HepG2 (cell line): Measurements from ENCODE around the gene CBX5. TPM values are rescaled to one million over a fixed set of nuclear protein-coding genes. Genes with fewer than 3 reads are reported as not detected.

Source experiments
- ARID5B ChIP-seq: IDR thresholded peaks from 2 replicates; pipeline ENCODE4 v1.4.0; 2020; ENCODE audit warnings: mild to moderate bottlenecking, missing genetic modification reagents
- ASH2L ChIP-seq: fragments of 300-600, 200-600 bp; sonication (generic); IDR thresholded peaks from 2 replicates; pipeline ENCODE4 v1.7.0; 2017; ENCODE audit warnings: low read depth, mild to moderate bottlenecking, moderate library complexity, mixed read lengths, low read length; ENCODE audit not compliant: insufficient read length
- CREB1 ChIP-seq, 2 experiments: fragments of 450-650 bp in 1 of 2; IDR thresholded peaks; 2 replicates each; pipeline ENCODE4 v1.6.1; 2016 to 2017; ENCODE audit warnings: control low read depth in 1 of 2, mild to moderate bottlenecking in 1 of 2, missing compliant biosample characterization in 1 of 2, missing genetic modification characterization in 1 of 2
- FOXJ3 ChIP-seq: sonication (generic); formaldehyde crosslinking; IDR thresholded peaks from 2 replicates; pipeline ENCODE4 v1.4.0; 2020; ENCODE audit warnings: missing genetic modification reagents, mild to moderate bottlenecking, borderline replicate concordance
- GATAD2A ChIP-seq: IDR thresholded peaks from 2 replicates; pipeline ENCODE4 v1.6.1; 2016
- HMG20A ChIP-seq: IDR thresholded peaks from 2 replicates; pipeline ENCODE4 v1.6.1; 2016; ENCODE audit warnings: borderline replicate concordance
- MLX ChIP-seq: IDR thresholded peaks from 2 replicates; pipeline ENCODE4 v1.6.1; 2016
- NCOA1 ChIP-seq: sonication (generic); formaldehyde crosslinking; IDR thresholded peaks from 2 replicates; pipeline ENCODE4 v1.9.0; 2021; ENCODE audit warnings: missing genetic modification reagents
- NCOR1 ChIP-seq: fragments of 200-600 bp; sonication (generic); IDR thresholded peaks from 2 replicates; pipeline ENCODE4 v1.7.0; 2017; ENCODE audit warnings: antibody characterized with exemption, low read length, borderline replicate concordance
- NR2F6 ChIP-seq, 2 experiments: IDR thresholded peaks; 2 replicates each; pipeline ENCODE4 v1.6.1; 2016; ENCODE audit warnings: antibody characterized with exemption in 1 of 2, mild to moderate bottlenecking in 1 of 2
- SOX6 ChIP-seq, 2 experiments: fragments of 450-650 bp in 1 of 2; sonication (generic) in 1 of 2; formaldehyde crosslinking in 1 of 2; IDR thresholded peaks; 2 replicates each; pipeline versions ENCODE4 v1.4.0 to v1.6.1; 2017 to 2020; ENCODE audit warnings: antibody characterized with exemption in 1 of 2, mild to moderate bottlenecking in 1 of 2, missing genetic modification reagents in 1 of 2
- ZEB1 ChIP-seq: IDR thresholded peaks from 2 replicates; pipeline ENCODE4 v1.6.1; 2012; ENCODE audit warnings: mild to moderate bottlenecking, low read depth, inconsistent platforms; ENCODE audit not compliant: insufficient replicate concordance
- ZNF331 ChIP-seq: sonication (generic); formaldehyde crosslinking; IDR thresholded peaks from 2 replicates; pipeline ENCODE4 v1.4.0; 2020; ENCODE audit warnings: missing genetic modification reagents
- ZNF792 ChIP-seq: IDR thresholded peaks from 2 replicates; pipeline ENCODE4 v1.6.1; 2016
- polyA plus RNA-seq, 8 experiments: library from polyadenylated mRNA; depleted of rRNA in 3 of 8; stranded (reverse) in 7 of 8; unstranded in 1 of 8; fragments of >200 nt; fragmentation: Illumina TruSeq in 4 of 8; extraction: Trizol in 4 of 8; gene quantifications; 2 replicates each; pipeline versions ENCODE4 v1.2.1 to v1.2.3, GENCODE V29; 2011 to 2016; ENCODE audit warnings: low read depth in 4 of 8, missing spikeins in 1 of 8, mixed read lengths in 1 of 8; ENCODE audit not compliant: insufficient read depth in 1 of 8
- total RNA-seq, 5 experiments: library from RNA; depleted of rRNA; stranded (reverse); fragments of >200 nt; fragmentation: Illumina TruSeq; extraction: Trizol; gene quantifications; 2 replicates each; pipeline ENCODE4 v1.2.3, GENCODE V29; 2016; ENCODE audit warnings: low read depth in 1 of 5
- TF ChIP-seq, protein P1 (sequence below): IDR thresholded peaks from 2 replicates; pipeline ENCODE4 v1.6.1; 2016
- TF ChIP-seq, protein P2 (sequence below): sonication (generic); formaldehyde crosslinking; IDR thresholded peaks from 2 replicates; pipeline ENCODE4 v1.4.0; 2020; ENCODE audit warnings: missing genetic modification reagents

Gene CBX5
- total and polyA plus RNA-seq, 2 of the 13 experiments (the other 11 are each of a cell fraction or from before 2014, with no cell fraction given) = 16.0 to 22.2 TPM

GRCh38 chr12:54328595-54329337 lies 48.8 kb upstream of the CBX5 start (continued):
- TF ChIP-seq, protein P1, sequence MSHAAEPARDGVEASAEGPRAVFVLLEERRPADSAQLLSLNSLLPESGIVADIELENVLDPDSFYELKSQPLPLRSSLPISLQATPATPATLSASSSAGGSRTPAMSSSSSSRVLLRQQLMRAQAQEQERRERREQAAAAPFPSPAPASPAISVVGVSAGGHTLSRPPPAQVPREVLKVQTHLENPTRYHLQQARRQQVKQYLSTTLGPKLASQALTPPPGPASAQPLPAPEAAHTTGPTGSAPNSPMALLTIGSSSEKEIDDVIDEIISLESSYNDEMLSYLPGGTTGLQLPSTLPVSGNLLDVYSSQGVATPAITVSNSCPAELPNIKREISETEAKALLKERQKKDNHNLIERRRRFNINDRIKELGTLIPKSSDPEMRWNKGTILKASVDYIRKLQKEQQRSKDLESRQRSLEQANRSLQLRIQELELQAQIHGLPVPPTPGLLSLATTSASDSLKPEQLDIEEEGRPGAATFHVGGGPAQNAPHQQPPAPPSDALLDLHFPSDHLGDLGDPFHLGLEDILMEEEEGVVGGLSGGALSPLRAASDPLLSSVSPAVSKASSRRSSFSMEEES (CRISPR knock-in tag) = peak; percentile 39; the same call in 1 of the 2 replicates
- TF ChIP-seq NR2F6 (IDR thresholded peaks at IDR 0.05) (peak; percentile 52; the same call in 1 of the 2 replicates), NR2F6 (CRISPR knock-in tag; IDR thresholded peaks at IDR 0.05) (peak; percentile 45; the same call in 1 of the 2 replicates), CREB1 (IDR thresholded peaks at IDR 0.05) (no peak), CREB1 (CRISPR knock-in tag; IDR thresholded peaks at IDR 0.05) (0 out of 2 replicates have a peak, but pooled peaks have one; percentile 49), ARID5B (CRISPR knock-in tag) (peak; percentile 68), ZEB1 (peak; percentile 86), NCOR1 (peak; percentile 68; the same call in 1 of the 2 replicates), ZNF792 (no peak), HMG20A (CRISPR knock-in tag) (peak; percentile 27; the same call in 1 of the 2 replicates), FOXJ3 (CRISPR knock-in tag) (0 out of 2 replicates have a peak, but pooled peaks have one; percentile 33), NCOA1 (CRISPR knock-in tag) (peak; percentile 25; the same call in 1 of the 2 replicates), ZNF331 (CRISPR knock-in tag) (0 out of 2 replicates have a peak, but pooled peaks have one; percentile 28), MLX (CRISPR knock-in tag) (0 out of 2 replicates have a peak, but pooled peaks have one; percentile 0), GATAD2A (CRISPR knock-in tag) (peak; percentile 65), SOX6 (IDR thresholded peaks at IDR 0.05) (no peak), SOX6 (CRISPR knock-in tag; IDR thresholded peaks at IDR 0.05) (peak; percentile 77), ASH2L (peak; percentile 13)
- TF ChIP-seq, protein P2, sequence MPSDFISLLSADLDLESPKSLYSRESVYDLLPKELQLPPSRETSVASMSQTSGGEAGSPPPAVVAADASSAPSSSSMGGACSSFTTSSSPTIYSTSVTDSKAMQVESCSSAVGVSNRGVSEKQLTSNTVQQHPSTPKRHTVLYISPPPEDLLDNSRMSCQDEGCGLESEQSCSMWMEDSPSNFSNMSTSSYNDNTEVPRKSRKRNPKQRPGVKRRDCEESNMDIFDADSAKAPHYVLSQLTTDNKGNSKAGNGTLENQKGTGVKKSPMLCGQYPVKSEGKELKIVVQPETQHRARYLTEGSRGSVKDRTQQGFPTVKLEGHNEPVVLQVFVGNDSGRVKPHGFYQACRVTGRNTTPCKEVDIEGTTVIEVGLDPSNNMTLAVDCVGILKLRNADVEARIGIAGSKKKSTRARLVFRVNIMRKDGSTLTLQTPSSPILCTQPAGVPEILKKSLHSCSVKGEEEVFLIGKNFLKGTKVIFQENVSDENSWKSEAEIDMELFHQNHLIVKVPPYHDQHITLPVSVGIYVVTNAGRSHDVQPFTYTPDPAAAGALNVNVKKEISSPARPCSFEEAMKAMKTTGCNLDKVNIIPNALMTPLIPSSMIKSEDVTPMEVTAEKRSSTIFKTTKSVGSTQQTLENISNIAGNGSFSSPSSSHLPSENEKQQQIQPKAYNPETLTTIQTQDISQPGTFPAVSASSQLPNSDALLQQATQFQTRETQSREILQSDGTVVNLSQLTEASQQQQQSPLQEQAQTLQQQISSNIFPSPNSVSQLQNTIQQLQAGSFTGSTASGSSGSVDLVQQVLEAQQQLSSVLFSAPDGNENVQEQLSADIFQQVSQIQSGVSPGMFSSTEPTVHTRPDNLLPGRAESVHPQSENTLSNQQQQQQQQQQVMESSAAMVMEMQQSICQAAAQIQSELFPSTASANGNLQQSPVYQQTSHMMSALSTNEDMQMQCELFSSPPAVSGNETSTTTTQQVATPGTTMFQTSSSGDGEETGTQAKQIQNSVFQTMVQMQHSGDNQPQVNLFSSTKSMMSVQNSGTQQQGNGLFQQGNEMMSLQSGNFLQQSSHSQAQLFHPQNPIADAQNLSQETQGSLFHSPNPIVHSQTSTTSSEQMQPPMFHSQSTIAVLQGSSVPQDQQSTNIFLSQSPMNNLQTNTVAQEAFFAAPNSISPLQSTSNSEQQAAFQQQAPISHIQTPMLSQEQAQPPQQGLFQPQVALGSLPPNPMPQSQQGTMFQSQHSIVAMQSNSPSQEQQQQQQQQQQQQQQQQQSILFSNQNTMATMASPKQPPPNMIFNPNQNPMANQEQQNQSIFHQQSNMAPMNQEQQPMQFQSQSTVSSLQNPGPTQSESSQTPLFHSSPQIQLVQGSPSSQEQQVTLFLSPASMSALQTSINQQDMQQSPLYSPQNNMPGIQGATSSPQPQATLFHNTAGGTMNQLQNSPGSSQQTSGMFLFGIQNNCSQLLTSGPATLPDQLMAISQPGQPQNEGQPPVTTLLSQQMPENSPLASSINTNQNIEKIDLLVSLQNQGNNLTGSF = no peak
